ENCODE measurements around the gene P2RY1. TPM values are rescaled to one million over a fixed set of nuclear protein-coding genes. Genes with fewer than 3 reads are reported as not detected.
A peak's percentile ranks its signal among the peaks of the same experiment; 100 is the strongest.

P2RY1 gene
- total and polyA plus RNA-seq, 2 experiments from 2014 or later, result 15.2 to 59.8 TPM

DNA sequence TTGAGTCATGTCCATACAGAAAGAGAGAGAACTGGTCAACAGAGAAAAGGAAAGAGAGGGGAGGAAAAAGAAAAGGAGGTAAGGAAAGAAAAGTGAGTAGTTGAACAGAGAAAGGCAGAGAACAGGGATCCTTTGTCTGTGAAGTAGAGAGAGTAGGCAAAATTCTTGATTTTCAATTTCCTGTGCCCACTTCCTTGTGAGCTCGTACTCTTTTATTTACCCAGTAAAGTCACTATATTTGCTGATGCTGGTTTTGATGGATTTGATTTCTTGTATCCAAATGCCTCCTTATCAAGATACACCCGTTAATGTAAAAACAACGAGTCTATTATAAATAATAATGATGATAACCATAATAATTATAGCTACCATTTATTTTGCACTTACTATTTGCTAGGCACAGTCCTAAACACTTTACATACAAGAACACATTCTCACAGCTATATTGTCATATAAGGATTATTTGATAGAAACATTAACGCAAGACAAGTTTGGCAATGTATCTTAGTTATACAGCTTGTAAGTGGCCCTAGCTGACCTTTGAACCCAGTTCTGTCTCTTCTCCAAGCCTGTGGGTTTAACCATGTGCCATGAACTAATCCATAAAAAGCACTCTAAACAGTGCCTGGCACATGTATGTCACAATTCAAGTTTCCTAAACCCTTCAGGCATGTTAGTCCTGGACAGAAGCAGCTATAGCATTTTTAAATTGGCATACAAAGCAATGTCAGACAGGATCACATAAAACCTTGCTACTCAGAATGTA lies 6.7 kb upstream of the P2RY1 start:
- ATAC-seq, result no peak

More for the DNA sequence above, 6.7 kb upstream of the P2RY1 start:
- Mint-ChIP-seq H3K9me3 (no peaks in the 10 kb centered on the region), H3K27ac (no peak overlapping the region), H3K27me3 (ENCODE audit: insufficient read depth, low read depth, poor library complexity) (no peaks in the 10 kb centered on the region), H3K36me3 (ENCODE audit: low read depth) (no peaks in the 10 kb centered on the region), H3K4me1 (peaks cover 2% of the 10 kb centered on the region; the same call in 1 of the 3 replicates), H3K4me3 (no peak overlapping the region)
- Histone ChIP-seq H3K4me1 (ENCODE audit: insufficient read depth) (peaks cover 6% of the 10 kb centered on the region; the same call in 1 of the 2 replicates), H3F3A (replicated peaks; ENCODE audit: low read depth) (no peaks in the 10 kb centered on the region), H3K9me2 (ENCODE audit: insufficient read depth) (no peaks in the 10 kb centered on the region), H3K79me2 (replicated peaks; ENCODE audit: insufficient read depth) (no peaks in the 10 kb centered on the region), H3K27me3 (ENCODE audit: insufficient read depth) (no peaks in the 10 kb centered on the region), H3K36me3 (ENCODE audit: insufficient read depth) (no peaks in the 10 kb centered on the region), H4K20me1 (replicated peaks; ENCODE audit: insufficient read depth) (no peaks in the 10 kb centered on the region), H3K27ac (ENCODE audit: low read depth) (no peak overlapping the region), H3K4me3 (no peak overlapping the region), H3K4me2 (no peak overlapping the region), H2AFZ (peak overlapping the region; percentile 87)
- DNase-seq (ENCODE audit: low spot score), result no peak
- no peak for TF ChIP-seq JUNB (IDR thresholded peaks at IDR 0.05; ENCODE audit: unreplicated experiment)
- no peak for TF ChIP-seq CREB1 (CRISPR knock-in tag; IDR thresholded peaks at IDR 0.05; ENCODE audit: low read depth)
- TF ChIP-seq, protein P1, sequence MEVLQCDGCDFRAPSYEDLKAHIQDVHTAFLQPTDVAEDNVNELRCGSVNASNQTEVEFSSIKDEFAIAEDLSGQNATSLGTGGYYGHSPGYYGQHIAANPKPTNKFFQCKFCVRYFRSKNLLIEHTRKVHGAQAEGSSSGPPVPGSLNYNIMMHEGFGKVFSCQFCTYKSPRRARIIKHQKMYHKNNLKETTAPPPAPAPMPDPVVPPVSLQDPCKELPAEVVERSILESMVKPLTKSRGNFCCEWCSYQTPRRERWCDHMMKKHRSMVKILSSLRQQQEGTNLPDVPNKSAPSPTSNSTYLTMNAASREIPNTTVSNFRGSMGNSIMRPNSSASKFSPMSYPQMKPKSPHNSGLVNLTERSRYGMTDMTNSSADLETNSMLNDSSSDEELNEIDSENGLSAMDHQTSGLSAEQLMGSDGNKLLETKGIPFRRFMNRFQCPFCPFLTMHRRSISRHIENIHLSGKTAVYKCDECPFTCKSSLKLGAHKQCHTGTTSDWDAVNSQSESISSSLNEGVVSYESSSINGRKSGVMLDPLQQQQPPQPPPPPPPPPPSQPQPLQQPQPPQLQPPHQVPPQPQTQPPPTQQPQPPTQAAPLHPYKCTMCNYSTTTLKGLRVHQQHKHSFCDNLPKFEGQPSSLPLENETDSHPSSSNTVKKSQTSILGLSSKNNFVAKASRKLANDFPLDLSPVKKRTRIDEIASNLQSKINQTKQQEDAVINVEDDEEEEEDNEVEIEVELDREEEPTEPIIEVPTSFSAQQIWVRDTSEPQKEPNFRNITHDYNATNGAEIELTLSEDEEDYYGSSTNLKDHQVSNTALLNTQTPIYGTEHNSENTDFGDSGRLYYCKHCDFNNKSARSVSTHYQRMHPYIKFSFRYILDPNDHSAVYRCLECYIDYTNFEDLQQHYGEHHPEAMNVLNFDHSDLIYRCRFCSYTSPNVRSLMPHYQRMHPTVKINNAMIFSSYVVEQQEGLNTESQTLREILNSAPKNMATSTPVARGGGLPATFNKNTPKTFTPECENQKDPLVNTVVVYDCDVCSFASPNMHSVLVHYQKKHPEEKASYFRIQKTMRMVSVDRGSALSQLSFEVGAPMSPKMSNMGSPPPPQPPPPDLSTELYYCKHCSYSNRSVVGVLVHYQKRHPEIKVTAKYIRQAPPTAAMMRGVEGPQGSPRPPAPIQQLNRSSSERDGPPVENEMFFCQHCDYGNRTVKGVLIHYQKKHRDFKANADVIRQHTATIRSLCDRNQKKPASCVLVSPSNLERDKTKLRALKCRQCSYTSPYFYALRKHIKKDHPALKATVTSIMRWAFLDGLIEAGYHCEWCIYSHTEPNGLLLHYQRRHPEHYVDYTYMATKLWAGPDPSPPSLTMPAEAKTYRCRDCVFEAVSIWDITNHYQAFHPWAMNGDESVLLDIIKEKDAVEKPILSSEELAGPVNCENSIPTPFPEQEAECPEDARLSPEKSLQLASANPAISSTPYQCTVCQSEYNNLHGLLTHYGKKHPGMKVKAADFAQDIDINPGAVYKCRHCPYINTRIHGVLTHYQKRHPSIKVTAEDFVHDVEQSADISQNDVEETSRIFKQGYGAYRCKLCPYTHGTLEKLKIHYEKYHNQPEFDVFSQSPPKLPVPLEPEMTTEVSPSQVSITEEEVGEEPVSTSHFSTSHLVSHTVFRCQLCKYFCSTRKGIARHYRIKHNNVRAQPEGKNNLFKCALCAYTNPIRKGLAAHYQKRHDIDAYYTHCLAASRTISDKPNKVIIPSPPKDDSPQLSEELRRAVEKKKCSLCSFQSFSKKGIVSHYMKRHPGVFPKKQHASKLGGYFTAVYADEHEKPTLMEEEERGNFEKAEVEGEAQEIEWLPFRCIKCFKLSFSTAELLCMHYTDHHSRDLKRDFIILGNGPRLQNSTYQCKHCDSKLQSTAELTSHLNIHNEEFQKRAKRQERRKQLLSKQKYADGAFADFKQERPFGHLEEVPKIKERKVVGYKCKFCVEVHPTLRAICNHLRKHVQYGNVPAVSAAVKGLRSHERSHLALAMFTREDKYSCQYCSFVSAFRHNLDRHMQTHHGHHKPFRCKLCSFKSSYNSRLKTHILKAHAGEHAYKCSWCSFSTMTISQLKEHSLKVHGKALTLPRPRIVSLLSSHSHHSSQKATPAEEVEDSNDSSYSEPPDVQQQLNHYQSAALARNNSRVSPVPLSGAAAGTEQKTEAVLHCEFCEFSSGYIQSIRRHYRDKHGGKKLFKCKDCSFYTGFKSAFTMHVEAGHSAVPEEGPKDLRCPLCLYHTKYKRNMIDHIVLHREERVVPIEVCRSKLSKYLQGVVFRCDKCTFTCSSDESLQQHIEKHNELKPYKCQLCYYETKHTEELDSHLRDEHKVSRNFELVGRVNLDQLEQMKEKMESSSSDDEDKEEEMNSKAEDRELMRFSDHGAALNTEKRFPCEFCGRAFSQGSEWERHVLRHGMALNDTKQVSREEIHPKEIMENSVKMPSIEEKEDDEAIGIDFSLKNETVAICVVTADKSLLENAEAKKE (CRISPR knock-in tag; IDR thresholded peaks at IDR 0.05), result no peak
- TF ChIP-seq NANOG (IDR thresholded peaks at IDR 0.05; ENCODE audit: borderline replicate concordance), result no peak
- no peak for TF ChIP-seq ETS1 (IDR thresholded peaks at IDR 0.05)
- no peak for TF ChIP-seq EZH2phosphoT487 (IDR thresholded peaks at IDR 0.05; ENCODE audit: unreplicated experiment)
- TF ChIP-seq ZNF331 (CRISPR knock-in tag; IDR thresholded peaks at IDR 0.05; ENCODE audit: low read depth), result no peak
- no peak for TF ChIP-seq ZNF114 (CRISPR knock-in tag; IDR thresholded peaks at IDR 0.05)
- TF ChIP-seq EZH2 (IDR thresholded peaks at IDR 0.05; ENCODE audit: low read depth, unreplicated experiment), result no peak
- no peak for TF ChIP-seq POLR2AphosphoS5 (IDR thresholded peaks at IDR 0.05; ENCODE audit: low read depth)
- no peak for TF ChIP-seq CTCF (conservative IDR thresholded peaks at IDR 0.05; ENCODE audit: low read depth in 2 of 2)
- TF ChIP-seq, protein P2, sequence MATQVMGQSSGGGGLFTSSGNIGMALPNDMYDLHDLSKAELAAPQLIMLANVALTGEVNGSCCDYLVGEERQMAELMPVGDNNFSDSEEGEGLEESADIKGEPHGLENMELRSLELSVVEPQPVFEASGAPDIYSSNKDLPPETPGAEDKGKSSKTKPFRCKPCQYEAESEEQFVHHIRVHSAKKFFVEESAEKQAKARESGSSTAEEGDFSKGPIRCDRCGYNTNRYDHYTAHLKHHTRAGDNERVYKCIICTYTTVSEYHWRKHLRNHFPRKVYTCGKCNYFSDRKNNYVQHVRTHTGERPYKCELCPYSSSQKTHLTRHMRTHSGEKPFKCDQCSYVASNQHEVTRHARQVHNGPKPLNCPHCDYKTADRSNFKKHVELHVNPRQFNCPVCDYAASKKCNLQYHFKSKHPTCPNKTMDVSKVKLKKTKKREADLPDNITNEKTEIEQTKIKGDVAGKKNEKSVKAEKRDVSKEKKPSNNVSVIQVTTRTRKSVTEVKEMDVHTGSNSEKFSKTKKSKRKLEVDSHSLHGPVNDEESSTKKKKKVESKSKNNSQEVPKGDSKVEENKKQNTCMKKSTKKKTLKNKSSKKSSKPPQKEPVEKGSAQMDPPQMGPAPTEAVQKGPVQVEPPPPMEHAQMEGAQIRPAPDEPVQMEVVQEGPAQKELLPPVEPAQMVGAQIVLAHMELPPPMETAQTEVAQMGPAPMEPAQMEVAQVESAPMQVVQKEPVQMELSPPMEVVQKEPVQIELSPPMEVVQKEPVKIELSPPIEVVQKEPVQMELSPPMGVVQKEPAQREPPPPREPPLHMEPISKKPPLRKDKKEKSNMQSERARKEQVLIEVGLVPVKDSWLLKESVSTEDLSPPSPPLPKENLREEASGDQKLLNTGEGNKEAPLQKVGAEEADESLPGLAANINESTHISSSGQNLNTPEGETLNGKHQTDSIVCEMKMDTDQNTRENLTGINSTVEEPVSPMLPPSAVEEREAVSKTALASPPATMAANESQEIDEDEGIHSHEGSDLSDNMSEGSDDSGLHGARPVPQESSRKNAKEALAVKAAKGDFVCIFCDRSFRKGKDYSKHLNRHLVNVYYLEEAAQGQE (IDR thresholded peaks at IDR 0.05; ENCODE audit: unreplicated experiment), result no peak
- TF ChIP-seq STAT1 (IDR thresholded peaks at IDR 0.05; ENCODE audit: unreplicated experiment), result no peak

All from GM23338 (cell line).